ENCODE data around the gene WDPCP.
"Not testable (repeated sequence)": the region's sequence is repeated elsewhere in the genome, so short reads cannot be mapped to it uniquely, and the experiment has no call there.

The WDPCP gene

DNA sequence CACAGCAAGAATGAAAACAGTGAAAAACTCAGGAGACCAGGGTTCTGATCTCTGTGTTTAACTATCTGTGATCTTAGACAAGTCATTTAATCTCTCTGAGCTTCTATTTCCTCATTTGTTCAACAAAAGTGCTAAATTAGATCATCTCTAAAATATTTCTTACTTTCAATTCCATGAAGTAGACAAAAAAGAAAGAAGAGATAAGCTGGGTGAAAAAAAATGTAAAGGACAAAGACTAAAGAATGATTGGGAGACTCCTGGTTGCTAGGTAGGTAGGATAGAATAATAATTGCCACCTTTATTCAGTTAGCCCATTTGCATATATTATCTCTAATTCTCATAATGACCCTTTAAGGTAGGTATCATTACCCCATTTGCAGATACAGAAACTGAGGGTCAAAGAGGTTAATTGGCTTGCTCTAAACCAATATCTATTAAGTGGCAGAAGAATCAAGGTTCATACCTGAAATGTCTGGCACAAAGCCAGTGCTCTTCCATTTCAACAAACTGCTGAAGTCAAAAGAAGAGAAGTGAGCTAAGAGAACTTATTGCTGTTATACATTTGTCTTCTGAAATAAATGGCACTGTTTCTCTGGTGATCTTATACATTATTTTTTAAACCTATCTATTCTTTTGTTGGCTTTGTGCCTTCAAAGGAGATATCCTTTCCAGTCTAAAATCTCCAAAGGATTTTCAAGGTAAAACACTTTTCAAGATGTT, 395.9 kb downstream of the WDPCP start:
- no peak for TF ChIP-seq CTCF (IDR thresholded peaks at IDR 0.05; ENCODE audit: low read depth, low read length)
- H3K4me3 ChIP-seq (replicated peaks in 1 of 2; ENCODE audit: low read depth in 2 of 2, low read length in 2 of 2), result no peak overlapping the region
- no peak for DNase-seq (ENCODE audit: low read depth in 2 of 2)

DNA sequence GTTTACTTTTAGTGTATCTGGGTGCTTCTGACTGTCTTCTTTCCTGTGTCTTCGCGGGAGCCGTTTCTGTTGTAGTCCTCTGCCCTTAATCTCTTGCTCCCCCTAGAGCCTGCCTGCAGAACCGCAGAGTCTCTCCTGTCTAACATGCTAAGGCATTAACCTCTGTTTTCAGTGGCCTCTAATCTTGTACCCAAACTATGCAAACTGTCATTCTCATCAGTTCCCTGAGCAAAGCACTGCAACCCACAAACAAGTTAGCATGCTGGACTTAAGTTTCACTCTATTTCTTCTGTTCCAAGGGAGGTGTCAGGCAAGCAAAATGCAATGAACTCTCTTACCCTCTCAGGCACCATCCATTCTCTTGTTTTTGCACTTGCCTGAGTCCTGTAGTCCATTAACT, 399.3 kb downstream of the WDPCP start:
- peak; percentile 91 for TF ChIP-seq CTCF (IDR thresholded peaks at IDR 0.05; ENCODE audit: low read depth, low read length)
- peak; percentile 61 to 69 for DNase-seq (ENCODE audit: low read depth in 2 of 2)
- H3K4me3 ChIP-seq (replicated peaks in 1 of 2; ENCODE audit: low read depth in 2 of 2, low read length in 2 of 2), result no peak overlapping the region

GRCh38 chr2:63186331-63186730, 401.9 kb downstream of the WDPCP start:
- no peak for DNase-seq (ENCODE audit: low read depth in 2 of 2)

GRCh38 chr2:63163161-63163820, 425.0 kb downstream of the WDPCP start:
- TF ChIP-seq CTCF (IDR thresholded peaks at IDR 0.05; ENCODE audit: low read depth, low read length), result no peak
- DNase-seq (ENCODE audit: low read depth in 2 of 2), result no peak
- no peak overlapping the region for H3K4me3 ChIP-seq (replicated peaks in 1 of 2; ENCODE audit: low read depth in 2 of 2, low read length in 2 of 2)

More at GRCh38 chr2:63186331-63186730, 401.9 kb downstream of the WDPCP start:
- H3K4me3 ChIP-seq (replicated peaks in 1 of 2; ENCODE audit: low read depth in 2 of 2, low read length in 2 of 2), result no peak overlapping the region
- TF ChIP-seq CTCF (IDR thresholded peaks at IDR 0.05; ENCODE audit: low read depth, low read length), result no peak

- H3K4me3 ChIP-seq (replicated peaks in 1 of 2; ENCODE audit: low read depth in 2 of 2, low read length in 2 of 2), result no peak overlapping the region
- no peak for TF ChIP-seq CTCF (IDR thresholded peaks at IDR 0.05; ENCODE audit: low read depth, low read length)
- DNase-seq (ENCODE audit: low read depth in 2 of 2), result no peak
These were observed 429.0 kb downstream of the WDPCP start for GRCh38 chr2:63159262-63159661.

GRCh38 chr2:63136683-63137082, 451.6 kb downstream of the WDPCP start:
- H3K4me3 ChIP-seq (replicated peaks in 1 of 2; ENCODE audit: low read depth in 2 of 2, low read length in 2 of 2); DNase-seq (ENCODE audit: low read depth in 2 of 2): not testable (repeated sequence)

DNA sequence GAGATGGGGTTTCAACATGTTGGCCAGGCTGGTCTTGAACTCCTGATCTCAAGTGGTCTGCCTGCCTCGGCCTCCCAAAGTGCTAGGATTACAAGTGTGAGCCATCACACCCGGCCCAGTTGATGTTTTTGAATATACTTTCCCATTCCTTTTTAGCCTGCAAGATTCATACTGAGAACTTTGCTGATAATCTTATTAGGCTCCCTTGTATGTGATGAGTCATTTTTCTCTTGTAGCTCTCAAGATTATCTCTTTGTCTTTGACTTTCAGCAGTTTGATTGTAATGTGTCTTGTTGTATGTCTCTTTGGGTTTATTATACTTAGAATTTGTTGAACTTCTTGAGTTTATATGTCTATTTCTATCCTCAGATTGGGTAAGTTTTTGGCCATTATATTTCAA, 456.3 kb downstream of the WDPCP start:
- TF ChIP-seq CTCF (IDR thresholded peaks at IDR 0.05; ENCODE audit: low read depth, low read length), result no peak
- no peak overlapping the region for H3K4me3 ChIP-seq (replicated peaks in 1 of 2; ENCODE audit: low read depth in 2 of 2, low read length in 2 of 2)
- no peak for DNase-seq (ENCODE audit: low read depth in 2 of 2)

Data from cardiac fibroblast (primary cell).